GM12864 (cell line): ENCODE data around the gene DUSP7.

ENCODE experiments used
- DNase-seq: peaks from one replicate; pipeline ENCODE4 v3.0.0-alpha.2; 2011; ENCODE audit warnings: low read depth
- H3K4me3 ChIP-seq: 2 replicates; pipeline ENCODE4 v1.5.1; 2011; ENCODE audit warnings: mild to moderate bottlenecking, low read depth, low read length, control low read depth
- CTCF ChIP-seq: IDR thresholded peaks from 2 replicates; pipeline ENCODE4 v1.5.1; 2011; ENCODE audit warnings: low read depth, mild to moderate bottlenecking, moderate library complexity, low read length, control low read depth, inconsistent platforms; ENCODE audit errors: missing control alignments

The DUSP7 gene

GRCh38 chr3:52023101-52023770, 33.1 kb downstream of the DUSP7 start:
- H3K4me3 ChIP-seq, result no peak overlapping the region
- TF ChIP-seq CTCF, result no peak
- no peak for DNase-seq

GRCh38 chr3:52022323-52023100, 33.9 kb downstream of the DUSP7 start:
- H3K4me3 ChIP-seq, result no peak overlapping the region
- no peak for DNase-seq
- TF ChIP-seq CTCF, result no peak

- no peak overlapping the region for H3K4me3 ChIP-seq
- no peak for TF ChIP-seq CTCF
- no peak for DNase-seq
Observed at GRCh38 chr3:52021489-52022268, 34.7 kb downstream of the DUSP7 start.

- no peak overlapping the region for H3K4me3 ChIP-seq
- TF ChIP-seq CTCF, result no peak
- DNase-seq, result no peak
Observed at GRCh38 chr3:52020796-52021195, 35.6 kb downstream of the DUSP7 start.

GRCh38 chr3:52019352-52020080, 36.9 kb downstream of the DUSP7 start:
- DNase-seq, result no peak

More at GRCh38 chr3:52019352-52020080, 36.9 kb downstream of the DUSP7 start:
- no peak for TF ChIP-seq CTCF
- no peak overlapping the region for H3K4me3 ChIP-seq
